HG03175 (cell line): Measurements from ENCODE around the gene COPE.
"Not testable (repeated sequence)": the region's sequence is repeated elsewhere in the genome, so short reads cannot be mapped to it uniquely, and the experiment has no call there.

ENCODE experiments used
- ATAC-seq: cut with Tn5 transposase; IDR thresholded peaks from one replicate; pipeline ENCODE4 v1.9.1; 2021; ENCODE audit warnings: mild to moderate bottlenecking, moderate library complexity; ENCODE audit not compliant: unreplicated experiment

Gene COPE

DNA sequence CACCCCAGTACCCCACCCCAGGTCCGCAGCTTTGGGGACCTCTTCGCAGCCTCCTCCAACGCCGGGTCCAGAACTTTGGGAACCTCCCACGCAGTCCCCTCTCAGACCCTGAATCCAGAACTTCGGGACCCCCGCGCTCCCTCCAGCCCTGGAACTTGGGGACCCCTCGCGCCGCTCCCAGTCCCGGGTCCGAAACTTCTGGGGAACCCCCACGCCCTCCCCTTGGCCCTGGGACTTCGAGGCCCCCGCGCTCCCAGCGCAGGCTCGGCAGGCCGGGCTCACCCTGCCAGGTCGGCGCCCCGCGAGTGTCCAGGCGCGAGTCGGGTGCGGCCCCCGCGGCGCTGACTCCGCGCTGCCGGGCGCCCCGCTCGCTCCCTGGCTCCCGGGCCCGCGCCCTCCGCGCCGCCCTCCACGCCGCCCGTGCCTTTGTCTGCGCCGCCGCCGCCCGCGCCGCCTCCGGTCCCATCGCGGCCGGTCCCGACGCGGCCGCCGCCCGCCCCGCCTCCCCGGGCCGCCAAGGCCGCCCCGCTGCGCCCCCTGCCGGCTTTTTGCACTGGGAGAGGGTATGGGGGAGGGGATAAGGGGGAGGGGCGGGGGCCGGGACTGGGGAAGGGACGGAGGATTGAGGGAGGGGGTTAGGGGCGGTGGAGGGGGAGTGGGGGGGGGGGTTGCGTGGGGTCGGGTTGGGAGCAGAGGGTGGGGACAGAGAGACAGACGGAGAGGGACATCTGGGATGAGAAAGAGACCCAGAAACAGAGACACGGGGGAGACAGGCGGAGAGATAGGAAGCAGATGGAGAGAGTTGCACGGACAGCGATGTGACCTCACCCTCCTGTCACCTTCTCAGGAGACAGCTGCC is 21.8 kb upstream of the COPE start, which contains the start of gene HOMER3:
Gene HOMER3, minus strand, starts transcription at position 449 of the 859 bp plus-strand sequence. CDS start 2,235 bp downstream, outside the sequence.
- no peak for ATAC-seq

DNA sequence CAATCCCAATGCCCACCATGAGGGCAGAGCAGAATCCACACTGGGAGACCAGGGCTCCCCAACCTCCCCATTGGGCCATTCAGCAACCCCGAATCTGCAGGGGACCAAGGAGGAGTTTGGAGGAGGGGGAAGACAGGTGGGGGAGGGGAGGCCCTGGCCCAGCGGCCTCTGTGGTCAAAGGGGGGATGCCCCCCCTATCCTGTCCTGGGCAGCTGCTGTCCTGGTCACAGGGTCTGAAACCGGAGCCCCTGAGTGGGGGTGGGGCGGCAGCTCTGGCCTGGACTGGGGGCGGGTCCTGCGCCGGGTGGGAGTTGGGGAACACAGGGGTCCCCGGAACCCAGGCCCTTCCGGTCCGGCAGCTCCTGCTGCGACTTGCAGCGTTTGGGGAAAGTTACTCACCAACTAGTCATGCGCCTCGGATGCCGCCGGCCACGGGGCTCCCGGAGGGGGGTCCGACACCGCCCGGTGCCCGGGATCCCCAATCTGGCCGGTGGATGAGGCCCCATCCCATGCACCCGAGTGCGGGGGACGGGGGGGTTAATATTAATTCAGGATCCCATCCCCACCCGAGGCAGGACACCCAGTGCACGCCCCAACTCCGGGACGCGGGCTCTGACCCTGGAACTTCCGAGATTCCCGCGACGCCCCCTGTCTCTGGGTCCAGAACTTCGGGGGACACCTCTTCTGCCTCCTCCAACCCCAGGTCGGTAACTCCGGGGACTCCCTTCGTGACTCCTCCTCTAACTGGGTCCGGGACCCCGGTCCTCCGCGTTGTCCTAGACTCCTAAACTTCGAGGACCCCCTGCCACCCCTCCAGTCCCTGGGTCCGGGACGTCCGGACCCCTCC is 21.0 kb upstream of the COPE start:
- ATAC-seq, result no peak

DNA sequence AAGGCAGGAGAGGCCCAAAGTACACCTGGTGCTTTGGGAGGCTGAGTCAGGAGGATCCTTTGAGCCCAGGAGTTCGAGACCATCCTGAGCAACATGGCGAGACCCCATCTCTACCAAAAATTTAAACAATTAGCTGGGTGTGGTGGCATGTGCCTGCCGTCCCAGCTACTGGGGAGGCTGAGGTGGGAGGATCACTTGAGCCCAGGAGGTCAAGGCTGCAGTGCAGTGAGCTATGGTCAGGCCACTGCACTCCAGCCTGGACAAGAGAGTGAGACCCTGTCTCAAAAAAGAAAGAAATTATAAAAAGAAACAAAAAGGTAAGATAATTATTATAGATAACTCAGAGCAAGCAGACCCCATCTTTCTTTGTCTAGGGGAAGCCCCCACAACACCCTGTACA is 20.0 kb upstream of the COPE start:
- ATAC-seq, result no peak

DNA sequence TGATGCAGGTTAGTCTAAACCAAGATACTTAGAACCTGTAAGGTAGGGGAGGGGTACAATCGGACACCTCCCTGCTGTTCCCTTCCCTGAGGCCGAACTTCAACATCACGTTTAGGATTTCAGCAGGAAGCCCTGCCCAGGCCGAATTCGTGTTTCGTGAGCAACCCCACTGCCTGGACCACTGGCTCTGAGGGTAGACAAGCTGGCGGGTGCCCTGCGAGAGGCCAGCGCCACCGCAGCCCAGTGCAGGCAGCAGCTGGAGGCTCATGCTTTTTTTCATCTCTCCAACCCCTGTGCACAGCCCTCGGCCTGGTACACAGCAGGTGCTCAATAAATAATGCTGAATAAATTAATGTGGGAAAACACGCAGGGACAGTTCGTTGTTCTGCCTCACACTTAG is 14.1 kb upstream of the COPE start:
- ATAC-seq, result no peak

DNA sequence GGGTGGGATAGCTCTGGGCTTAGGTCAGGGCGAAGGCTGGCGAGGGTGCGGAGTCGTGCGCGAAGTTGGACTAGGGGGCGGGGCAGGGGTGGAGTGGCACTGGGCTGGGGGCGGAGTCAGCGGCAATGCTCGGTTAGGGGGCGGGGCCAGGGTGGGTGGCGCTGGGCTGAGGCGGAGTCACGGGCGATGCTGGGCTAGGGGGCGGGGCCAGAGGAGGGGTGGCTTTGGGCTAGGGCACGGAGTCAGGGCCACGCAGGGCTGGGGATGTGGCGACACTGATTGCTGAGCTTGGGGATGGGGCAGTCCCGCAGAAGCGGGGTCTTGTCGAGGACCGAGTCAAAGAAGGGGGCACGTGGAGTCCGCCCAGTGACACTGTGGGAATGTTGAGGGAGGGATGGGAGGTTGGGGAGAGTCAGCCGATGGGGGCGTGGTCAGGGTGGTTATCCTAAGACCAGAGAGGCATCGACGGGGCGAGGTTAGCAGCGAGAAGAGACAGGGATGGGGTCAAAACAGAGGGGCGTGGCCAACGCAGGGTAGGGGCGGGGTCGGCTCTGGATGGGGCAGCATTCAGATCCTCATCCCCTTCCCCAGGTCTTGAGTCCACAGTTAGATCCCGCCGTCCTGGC is 13.1 kb upstream of the COPE start:
- ATAC-seq, result no peak

DNA sequence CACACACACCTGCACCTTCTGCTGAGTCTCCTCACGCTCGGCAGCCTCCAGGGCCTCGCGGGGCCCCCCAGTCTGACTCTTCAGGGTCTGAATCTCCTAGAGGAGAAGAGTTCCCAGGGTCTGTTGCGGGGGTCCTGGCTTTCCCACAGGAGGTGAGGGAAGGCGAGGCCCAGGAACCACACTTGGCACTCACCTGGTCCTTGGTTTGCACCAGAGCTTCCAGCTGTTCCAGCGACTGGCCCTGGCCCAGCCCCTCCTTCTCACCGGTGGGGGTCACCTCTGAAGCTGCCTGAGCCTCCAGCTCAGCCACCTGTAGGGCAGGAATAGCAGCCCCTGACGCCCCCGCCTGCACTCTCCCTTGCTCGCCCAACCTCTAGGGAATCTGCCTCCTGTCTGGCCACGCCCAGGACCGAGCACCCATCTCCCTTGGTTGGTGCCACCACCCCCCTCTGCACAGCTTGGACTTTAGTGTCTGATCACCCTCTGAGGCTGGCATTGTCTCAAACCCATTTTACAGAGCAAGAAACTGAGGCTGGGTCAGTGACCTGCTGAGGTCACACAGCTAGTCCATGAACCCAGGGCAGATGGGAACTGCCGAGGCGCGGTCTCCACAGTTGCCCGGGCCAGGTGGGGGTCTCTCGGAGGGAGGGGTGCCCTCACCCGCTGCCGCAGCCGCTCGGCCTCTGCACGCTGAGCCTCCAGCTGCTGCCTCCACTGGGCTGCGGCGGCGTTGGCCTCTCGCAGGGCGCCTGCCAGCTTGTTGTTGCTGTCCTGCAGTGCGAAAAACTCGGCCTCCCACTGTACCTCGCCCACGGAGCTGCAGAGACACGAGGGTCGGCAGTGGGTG is 12.4 kb upstream of the COPE start:
- ATAC-seq, result no peak

DNA sequence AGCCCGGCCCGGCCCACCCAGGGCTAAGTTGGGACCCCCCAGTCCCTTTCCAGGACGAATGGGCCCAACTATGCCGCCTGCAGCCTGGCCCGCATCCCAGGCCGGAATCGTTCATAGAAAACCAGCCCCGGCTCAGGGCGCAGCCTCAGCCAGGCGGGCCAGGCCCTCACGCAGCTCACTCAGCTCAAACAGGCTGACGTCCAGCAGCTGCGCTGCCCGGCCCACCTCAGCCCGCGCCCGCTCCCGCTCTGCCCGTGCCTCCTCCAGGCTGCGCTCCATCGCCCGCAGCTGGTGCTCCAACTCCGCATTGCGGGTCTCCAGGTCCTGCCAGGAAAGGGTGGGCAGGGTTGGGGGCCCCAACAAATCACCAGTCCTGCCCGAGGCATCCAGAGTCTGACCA is 10.1 kb upstream of the COPE start:
- ATAC-seq, result no peak

DNA sequence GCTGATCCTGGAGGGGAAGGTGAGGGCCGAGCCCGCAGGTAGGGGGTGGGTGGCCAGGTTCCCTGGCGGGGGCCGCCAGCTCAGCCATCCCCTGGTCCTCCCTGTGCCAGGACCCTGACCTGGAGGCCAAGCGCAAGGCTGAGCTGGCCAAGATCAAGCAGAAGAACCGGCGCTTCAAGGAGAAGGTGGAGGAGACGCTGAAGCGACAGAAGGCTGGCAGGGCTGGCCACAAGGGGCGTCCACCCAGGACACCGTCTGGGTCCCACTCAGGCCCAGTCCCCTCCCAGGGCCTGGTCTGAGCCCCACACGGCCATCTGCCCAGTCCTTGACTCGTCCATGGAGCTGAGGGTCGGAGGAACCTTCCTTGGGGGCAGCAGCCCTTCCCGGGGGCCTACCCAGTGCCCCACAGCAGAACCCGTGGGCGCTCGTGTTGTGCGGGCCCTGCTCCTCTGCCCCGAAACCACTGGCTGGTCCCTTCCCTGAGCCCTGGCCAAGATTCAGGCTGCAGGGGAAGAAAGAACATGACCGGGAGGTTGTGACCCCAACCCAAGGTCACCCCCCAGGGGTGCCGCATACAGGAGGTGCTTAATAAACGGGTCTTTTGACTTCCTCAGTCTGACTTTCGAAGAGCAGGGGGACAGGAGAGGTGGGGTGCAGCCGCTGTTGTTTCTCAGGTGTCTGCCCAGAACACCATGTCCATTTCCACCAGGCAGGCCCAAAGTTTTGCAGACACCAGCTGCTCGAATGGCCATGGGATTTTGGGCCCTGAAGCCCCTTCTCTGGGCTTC is 9.0 kb upstream of the COPE start:
- ATAC-seq, result no peak

DNA sequence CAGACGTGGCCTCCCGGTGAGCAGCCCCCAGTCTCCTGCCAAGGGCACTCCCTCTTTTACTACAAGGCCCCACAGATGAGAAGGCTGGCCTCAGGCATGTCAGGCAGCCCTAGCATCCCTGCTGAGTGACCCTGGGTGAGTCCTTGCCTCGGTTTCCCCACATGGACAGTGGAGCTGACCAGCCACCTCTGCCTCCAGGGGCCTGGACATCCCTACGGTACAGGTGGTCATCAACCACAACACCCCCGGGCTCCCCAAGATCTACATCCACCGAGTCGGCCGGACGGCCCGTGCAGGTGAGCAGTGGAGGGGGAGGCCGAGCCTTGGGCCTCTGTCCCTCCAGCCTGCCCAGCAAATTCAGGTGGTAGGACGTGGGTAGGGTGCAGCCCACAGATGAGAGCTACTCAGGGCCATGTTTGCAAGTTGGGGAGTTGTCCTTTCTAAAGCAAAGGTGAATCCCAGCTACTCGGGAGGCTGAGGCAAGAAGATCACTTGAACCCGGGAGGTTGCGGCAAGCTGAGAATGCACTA is 5.6 kb upstream of the COPE start:
- no peak for ATAC-seq

DNA sequence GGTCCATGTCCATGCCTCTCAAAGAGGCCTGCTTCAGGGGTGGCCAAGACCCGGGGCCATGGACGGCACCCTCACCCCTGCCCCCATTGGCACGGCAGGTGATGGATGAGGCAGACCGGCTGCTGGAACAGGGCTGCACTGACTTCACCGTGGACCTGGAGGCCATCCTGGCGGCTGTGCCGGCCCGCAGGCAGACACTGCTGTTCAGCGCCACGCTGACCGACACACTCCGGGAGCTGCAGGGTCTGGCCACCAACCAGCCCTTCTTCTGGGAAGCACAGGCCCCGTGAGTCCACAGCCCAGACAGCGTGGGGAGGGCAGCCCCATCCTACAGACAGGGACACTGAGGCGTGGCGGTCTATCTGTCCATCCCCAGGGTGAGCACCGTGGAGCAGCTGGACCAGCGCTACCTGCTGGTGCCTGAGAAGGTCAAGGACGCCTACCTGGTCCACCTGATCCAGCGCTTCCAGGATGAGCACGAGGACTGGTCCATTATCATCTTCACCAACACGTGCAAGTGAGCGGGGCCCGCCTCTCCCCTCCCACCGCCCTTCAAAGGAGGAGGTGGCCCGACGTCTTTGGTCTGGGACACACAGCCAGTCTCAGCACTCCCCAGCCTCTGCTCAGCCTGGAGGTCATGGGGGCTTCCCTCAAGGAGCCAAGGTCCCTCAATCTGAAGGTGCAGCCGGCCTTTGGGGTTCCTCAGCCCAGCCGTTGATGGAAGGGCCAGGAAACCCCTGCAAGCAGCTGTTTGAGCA is 3.2 kb upstream of the COPE start:
- ATAC-seq, result no peak

DNA sequence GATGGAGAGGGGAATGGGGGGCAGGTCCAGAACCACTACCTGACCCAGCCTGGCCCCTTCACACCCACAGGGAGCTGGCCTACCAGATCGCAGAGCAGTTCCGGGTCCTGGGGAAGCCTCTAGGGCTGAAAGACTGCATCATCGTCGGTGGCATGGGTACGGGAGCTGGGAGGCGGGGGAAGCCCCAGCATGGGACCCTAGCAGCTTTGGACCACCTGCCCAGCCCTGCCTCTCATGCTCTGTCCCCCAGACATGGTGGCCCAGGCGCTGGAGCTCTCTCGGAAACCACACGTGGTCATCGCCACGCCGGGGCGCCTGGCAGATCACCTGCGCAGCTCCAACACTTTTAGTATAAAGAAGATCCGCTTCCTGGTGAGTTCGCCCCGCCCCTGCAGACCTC is 2.4 kb upstream of the COPE start:
- ATAC-seq, result no peak

DNA sequence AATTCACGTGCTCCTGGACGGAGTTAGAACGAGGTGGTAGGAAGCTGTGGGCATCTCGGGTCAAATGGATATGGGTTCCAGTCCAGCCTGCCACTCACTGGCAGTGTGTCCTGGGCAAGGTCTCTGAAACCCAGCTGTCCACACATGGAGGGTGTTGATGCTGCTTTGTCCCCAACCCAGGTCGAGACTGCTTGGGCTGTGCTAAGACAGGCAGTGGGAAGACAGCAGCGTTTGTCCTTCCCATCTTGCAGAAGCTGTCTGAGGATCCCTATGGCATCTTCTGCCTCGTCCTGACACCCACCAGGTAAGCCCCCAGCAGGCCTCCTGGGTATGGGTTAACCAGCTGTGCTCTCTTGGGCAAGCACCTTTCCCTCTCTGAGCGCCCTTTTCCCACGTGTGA is 1.2 kb upstream of the COPE start:
- no peak for ATAC-seq

DNA sequence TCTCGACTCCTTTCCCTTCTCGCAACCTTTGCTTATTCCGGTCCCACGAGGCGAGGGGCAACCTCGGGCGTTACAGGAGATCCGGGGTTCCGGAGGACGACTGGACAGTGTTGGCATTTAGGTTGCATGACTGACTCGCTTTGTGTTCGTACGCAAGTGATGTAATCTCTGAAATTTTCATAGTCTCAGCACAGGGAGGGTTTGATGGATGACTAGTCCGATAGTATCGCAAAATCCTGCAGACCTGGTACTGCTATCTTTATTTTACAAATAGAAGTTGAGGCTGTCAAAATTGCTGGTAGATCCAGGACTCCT is 670 bp upstream of the COPE start:
- no peak for ATAC-seq

DNA sequence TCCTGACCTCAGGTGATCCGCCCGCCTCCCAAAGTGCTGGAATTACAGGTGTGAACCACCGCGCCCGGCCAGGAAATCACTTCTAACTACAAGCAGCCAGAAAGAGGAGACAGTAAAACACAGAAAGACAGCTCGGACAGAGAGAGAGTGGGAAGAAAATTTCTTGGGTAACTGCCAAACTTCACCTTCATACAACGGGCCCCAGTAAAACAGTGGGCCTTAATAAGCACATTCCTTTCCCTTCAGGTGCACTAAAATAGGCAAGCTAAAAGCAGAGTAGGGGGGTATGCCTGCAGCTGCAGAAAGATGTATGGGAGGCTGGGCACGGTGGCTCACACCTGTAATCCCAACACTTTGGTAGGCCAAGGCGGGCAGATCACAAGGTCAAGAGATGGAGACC is 1.6 kb downstream of the COPE start:
- ATAC-seq, result not testable (repeated sequence)

DNA sequence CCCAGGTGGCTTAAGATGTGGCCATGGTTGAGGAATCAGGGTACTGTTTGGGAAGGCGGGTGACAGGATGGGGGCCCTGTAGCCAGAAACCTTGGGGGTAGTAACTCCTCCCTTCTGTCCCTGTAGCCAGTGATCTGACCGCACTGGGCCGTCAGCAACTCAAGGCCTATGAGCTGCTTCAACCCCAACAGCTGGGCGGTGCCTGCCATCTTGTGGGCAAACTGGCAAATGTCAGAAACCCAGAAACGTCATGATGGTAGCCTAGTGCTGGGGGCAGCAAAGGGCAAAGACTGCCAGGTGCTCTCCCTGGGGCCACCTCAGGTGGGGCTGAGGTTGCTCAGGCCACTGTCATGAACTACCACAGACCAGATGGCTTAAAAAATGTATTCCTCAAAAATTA is 3.5 kb downstream of the COPE start:
- ATAC-seq, result no peak

DNA sequence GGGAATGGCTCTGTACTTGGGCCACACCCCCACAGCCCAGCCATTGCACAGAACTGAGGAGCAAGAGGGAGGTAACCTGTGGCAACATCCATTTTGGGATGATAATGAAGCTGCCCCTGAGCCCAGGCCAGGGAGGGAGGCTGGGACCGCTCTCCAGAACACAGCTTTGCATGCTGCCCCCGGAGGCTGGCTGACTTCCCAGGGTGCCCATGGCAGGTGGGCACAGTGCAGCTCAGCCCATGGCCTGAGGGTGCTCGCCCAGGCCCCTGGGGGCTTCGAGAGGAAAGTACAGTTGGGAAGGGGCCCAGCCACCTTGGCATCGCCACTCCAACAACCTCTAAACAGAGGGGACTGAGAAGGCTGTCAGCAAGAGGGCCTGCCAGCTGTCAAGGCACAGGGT is 5.7 kb downstream of the COPE start:
- ATAC-seq, result no peak

DNA sequence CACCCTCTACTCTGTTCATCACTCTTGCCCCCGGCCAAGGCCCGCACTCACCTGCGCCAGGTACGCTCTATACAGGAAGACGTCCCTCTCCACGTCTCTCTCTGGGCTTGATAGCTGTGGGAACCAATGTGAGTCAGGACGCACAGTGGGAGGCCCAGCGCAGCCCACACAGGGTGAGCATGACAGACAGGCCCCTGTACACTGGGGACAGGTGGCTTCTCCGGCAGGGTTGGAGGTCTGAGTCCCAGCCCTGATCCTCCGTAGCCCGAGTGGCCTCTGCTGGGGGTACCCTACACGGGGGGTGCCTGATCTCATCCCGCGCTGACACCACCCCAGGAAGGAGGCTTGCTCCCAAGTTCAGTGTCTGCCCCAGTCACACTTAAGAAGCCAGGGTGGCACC is 6.3 kb downstream of the COPE start:
- no peak for ATAC-seq

DNA sequence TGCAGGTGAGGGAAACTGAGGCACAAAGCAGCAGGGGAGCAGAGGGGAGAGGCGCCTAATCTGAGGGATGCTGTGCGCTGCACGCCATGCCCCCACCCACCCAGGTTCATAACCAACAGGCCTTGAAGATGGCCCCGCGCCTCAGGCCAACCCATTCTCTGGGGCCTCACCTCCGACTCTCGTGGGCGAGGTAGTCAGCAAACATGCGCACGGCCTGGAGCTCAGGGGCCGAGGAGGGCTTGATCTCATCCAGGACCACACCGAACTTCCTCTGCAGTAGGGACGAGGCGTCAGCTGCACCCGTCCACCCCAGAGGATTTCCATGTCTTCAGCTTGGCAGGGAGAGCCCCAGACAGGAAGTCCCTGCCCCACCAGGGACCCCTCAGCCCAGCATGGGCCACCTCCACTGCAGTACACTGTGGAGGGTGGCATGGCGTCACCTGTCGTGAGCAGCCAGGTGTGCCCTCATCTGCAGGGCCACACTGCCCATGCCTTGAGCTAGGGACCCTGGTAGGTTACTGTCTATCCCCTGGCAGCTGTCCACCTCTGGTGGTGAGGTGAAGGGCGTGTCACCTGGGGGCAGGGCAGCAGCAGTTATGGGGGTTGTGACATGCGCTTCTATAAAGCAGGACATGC is 8.3 kb downstream of the COPE start:
- no peak for ATAC-seq

DNA sequence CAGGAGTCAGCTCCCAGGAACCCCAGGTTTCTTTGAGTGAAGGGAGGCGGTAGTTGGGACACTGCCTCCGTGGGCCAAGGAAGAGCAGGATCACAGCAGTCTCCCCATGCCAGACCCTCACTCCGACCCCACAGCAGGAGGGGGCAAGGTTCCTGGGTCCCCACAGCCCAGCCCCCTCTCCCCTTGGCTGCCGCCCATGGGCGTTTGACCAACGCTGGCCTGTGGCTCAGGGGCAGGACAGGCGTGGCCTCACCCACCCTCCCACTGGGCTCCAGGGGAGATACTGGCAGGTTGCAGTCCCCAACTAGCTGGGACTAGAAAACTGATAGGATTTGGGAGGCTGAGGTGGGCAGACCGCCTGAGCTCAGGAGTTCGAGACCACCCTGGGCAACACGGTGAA is 9.2 kb downstream of the COPE start:
- ATAC-seq, result no peak
